K562 (cell line): Measurements from ENCODE around the gene PTPRM. TPM values are rescaled to one million over a fixed set of nuclear protein-coding genes. Genes with fewer than 3 reads are reported as not detected.

Experiments
- ATF1 ChIP-seq, 2 experiments: fragments of 450-650 bp in 1 of 2; IDR thresholded peaks; 2 replicates each; pipeline ENCODE4 v1.6.1; 2016; ENCODE audit warnings: missing compliant biosample characterization in 1 of 2, missing genetic modification characterization in 1 of 2
- CEBPZ ChIP-seq: fragments of 150-350 bp; IDR thresholded peaks from 2 replicates; pipeline ENCODE4 v1.6.1; 2014; ENCODE audit warnings: low read depth, mild to moderate bottlenecking, low read length, borderline replicate concordance
- CTCFL ChIP-seq: IDR thresholded peaks from 2 replicates; pipeline ENCODE4 v1.6.1; 2011; ENCODE audit warnings: borderline replicate concordance, low read depth, mild to moderate bottlenecking, moderate library complexity, low read length; ENCODE audit not compliant: insufficient read depth, poor library complexity, severe bottlenecking
- HDAC8 ChIP-seq: fragments of 450-650 bp; IDR thresholded peaks from 2 replicates; pipeline ENCODE4 v1.6.1; 2016; ENCODE audit warnings: mild to moderate bottlenecking, missing genetic modification characterization, moderate library complexity, missing compliant biosample characterization
- MTA3 ChIP-seq: fragments of 450-650 bp; formaldehyde crosslinking; IDR thresholded peaks from 2 replicates; pipeline ENCODE4 v1.6.1; 2017; ENCODE audit warnings: mild to moderate bottlenecking, borderline replicate concordance
- POLR2B ChIP-seq: fragments of 450-650 bp; IDR thresholded peaks from 2 replicates; pipeline ENCODE4 v1.6.1; 2018; ENCODE audit warnings: low read depth; ENCODE audit not compliant: partially characterized antibody
- RFX1 ChIP-seq: fragments of 450-650 bp; IDR thresholded peaks from 2 replicates; pipeline ENCODE4 v1.6.1; 2016; ENCODE audit warnings: mild to moderate bottlenecking, moderate library complexity
- ZNF134 ChIP-seq: fragments of 250-450 bp; sonication (Bioruptor Pico); conservative IDR thresholded peaks from 2 replicates; pipeline ENCODE4 v1.4.0; 2020
- ZNF589 ChIP-seq: fragments of 200-800 bp; sonication (Bioruptor generic); IDR thresholded peaks from 2 replicates; pipeline ENCODE4 v1.6.1; 2016; ENCODE audit warnings: low read depth, missing genetic modification characterization, missing compliant biosample characterization
- polyA plus RNA-seq, 8 experiments: library from polyadenylated mRNA; depleted of rRNA in 4 of 8; stranded (reverse) in 5 of 8; unstranded in 3 of 8; fragments of >200 nt; fragmentation: Nextera tagmentation in 2 of 8; fragmentation: Illumina TruSeq in 1 of 8; extraction: Ambion mirVana in 2 of 8; extraction: Trizol in 1 of 8; gene quantifications; 2 replicates each; pipeline versions ENCODE4 v1.2.1 to v1.2.3, GENCODE V29; 2011 to 2014; ENCODE audit warnings: inconsistent platforms in 1 of 8, missing spikeins in 1 of 8
- total RNA-seq, 7 experiments: library from RNA; depleted of rRNA in 6 of 7; stranded (reverse); fragments of >200 nt in 6 of 7; fragmentation: Illumina TruSeq in 2 of 7; extraction: Trizol in 2 of 7; gene quantifications; 2 replicates each; pipeline versions ENCODE4 v1.2.1 to v1.2.3, GENCODE V29; 2011 to 2021; ENCODE audit warnings: low replicate concordance in 1 of 7

PTPRM gene
- total and polyA plus RNA-seq, 9 of the 15 experiments (the other 6 are each of a cell fraction or from before 2014, with no cell fraction given): 0.03 to 0.16 (median 0.08) TPM; not detected in 3

- no peak for TF ChIP-seq CEBPZ
- TF ChIP-seq POLR2B: no peak
- TF ChIP-seq RFX1: no peak
- no peak for TF ChIP-seq ZNF134 (CRISPR knock-in tag)
- no peak for TF ChIP-seq ZNF589 (CRISPR knock-in tag)
- no peak for TF ChIP-seq HDAC8 (tag)
- TF ChIP-seq ATF1 (CRISPR knock-in tag; IDR thresholded peaks at IDR 0.05): no peak
- no peak for TF ChIP-seq ATF1 (tag; IDR thresholded peaks at IDR 0.05)
- TF ChIP-seq CTCFL: no peak
- no peak for TF ChIP-seq MTA3
Measured at GRCh38 chr18:7559709-7560319, 7.3 kb upstream of the PTPRM start (continued).
